GM19351 (cell line): Measurements from ENCODE around the gene EPHA1.
"Not testable (repeated sequence)": the region's sequence is repeated elsewhere in the genome, so short reads cannot be mapped to it uniquely, and the experiment has no call there.

Experiments
- ATAC-seq: cut with Tn5 transposase; IDR thresholded peaks from one replicate; pipeline ENCODE4 v1.9.1; 2021; ENCODE audit warnings: mild to moderate bottlenecking, moderate library complexity; ENCODE audit not compliant: unreplicated experiment

Gene EPHA1

DNA sequence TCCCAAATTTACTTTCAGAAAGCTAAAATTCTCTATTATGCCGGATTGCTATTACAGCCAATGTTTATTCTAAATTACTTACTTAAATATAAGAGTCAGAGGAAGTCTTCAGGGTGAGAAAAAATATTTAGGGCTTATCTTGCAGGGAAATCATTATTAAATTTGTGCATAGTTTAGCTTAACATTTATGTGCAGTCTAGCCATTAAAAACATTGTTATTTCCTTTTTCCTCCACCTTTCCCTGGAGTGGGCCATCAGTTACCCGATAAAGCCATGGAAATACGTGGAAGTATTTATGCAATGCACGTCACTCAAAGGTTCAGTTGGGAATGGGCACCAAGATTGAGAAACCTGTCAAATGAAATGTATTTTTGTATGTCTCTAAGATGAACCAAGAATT lies 25.1 kb upstream of the EPHA1 start:
- no peak for ATAC-seq

DNA sequence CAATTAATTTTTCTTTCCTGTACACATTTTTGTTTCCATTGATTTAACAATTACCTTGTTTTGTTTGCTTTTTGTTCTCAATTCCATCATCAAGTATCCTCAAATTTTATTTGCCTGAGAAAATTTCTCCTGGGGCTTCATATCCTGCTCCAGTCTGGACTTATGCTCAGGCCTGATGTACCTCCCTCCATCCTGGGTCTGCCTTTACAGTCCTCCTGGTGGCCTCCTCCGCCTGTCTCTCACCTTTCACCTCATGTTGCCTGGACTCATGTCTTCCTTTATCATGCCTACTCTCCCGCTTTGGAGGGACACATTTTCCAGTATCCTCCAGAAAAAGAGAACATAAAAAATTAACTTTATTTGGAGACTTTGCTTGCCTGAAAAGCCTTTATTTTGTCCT lies 22.5 kb upstream of the EPHA1 start:
- ATAC-seq = no peak

GRCh38 chr7:143429770-143430698 lies 21.4 kb upstream of the EPHA1 start:
- no peak for ATAC-seq

DNA sequence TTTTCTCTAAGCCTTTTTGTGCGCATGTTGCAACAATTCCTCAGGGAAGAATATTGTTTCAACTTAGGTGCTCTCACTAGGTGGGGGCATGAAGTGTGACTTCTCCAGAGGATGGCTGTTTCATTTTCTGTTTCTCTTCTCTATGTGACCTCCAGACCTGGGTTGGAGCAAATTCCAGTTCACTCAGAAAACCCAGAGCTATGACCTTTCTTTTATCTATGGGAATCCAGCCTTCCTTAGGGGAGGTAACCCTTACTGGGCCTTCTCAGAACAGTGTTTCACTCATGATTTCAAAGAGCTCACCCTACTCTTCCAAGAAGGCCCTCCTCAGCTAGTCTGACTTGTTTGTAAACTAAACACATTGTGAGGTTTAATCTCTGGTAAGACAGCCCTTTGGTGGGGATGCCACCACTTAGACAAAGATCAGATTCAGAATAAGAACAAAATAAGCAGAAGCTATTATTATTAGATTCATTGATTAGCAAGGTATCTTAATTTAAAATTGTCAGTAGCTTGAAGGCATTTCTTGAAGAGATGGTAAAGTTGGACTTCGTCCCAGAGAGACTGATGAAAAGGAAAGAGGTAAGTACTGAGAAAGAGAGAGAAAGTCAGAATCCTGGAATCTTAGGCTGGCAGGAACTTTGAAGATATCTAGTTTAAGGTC lies 18.0 kb upstream of the EPHA1 start:
- ATAC-seq = no peak

- ATAC-seq = not testable (repeated sequence)
Observed at GRCh38 chr7:143424476-143424875, 15.8 kb upstream of the EPHA1 start.

DNA sequence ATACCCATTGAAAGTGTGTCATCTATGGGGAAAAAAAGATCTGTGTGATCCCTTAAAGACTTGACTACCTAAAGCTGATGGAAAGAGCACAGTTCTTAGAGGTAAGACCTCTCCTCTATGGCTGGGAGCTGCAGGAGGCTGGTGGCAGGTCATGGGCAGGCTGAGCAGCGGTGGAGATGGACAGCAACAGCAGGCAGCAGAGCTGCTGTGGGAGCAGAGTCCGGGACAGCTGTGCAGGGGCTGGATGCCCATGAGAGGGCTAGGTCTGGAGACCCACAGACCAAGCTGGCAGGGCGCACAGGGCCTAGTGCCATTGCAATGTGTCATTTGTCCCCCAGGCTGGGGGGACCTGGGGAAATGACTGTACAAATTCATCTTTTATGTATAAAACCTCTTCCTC lies 13.4 kb upstream of the EPHA1 start:
- no peak for ATAC-seq

- not testable (repeated sequence) for ATAC-seq
Observed at GRCh38 chr7:143420624-143421023, 12.0 kb upstream of the EPHA1 start.

GRCh38 chr7:143419880-143420279 lies 11.2 kb upstream of the EPHA1 start:
- no peak for ATAC-seq

DNA sequence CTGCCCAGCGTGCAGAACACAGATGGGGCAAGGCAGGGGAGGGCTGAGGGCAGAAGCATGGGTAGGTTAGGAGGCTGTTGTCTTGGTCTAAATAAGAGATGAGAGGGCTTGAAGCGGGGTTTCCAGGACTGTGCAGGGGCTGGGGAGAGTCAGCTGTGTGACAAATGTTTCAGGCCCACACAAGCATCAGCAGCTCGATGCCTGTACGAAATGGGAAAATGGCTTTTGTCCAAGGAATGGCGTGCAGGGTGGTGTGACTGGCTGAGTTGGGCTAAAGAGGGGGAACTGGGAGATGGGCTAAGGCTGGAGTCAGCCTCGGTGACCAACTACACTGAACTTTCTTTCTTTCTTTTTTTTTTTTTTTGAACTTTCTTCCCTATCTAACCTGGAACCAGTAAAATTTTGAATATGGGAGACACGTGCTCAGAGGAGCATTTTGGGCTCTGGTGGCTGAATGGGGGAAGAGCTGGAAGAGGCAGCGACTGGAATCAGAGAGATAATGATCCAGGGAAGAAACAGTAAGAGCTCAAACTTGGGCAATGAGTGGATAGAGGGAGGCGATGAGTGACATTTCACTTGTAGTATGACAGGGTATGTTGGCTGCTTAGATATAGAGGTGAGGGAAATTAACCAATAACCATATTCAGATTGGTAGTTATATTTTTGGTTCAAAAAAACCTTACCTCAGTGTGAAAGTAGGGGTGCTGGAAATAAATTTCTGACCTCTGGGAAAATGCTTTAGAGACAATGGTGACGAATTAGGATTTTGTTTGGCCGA lies 10.2 kb upstream of the EPHA1 start:
- ATAC-seq = no peak

- ATAC-seq = no peak
Observed at GRCh38 chr7:143417734-143418383, 9.2 kb upstream of the EPHA1 start.

GRCh38 chr7:143416565-143417149 lies 8.0 kb upstream of the EPHA1 start:
- ATAC-seq = peak; percentile 76

DNA sequence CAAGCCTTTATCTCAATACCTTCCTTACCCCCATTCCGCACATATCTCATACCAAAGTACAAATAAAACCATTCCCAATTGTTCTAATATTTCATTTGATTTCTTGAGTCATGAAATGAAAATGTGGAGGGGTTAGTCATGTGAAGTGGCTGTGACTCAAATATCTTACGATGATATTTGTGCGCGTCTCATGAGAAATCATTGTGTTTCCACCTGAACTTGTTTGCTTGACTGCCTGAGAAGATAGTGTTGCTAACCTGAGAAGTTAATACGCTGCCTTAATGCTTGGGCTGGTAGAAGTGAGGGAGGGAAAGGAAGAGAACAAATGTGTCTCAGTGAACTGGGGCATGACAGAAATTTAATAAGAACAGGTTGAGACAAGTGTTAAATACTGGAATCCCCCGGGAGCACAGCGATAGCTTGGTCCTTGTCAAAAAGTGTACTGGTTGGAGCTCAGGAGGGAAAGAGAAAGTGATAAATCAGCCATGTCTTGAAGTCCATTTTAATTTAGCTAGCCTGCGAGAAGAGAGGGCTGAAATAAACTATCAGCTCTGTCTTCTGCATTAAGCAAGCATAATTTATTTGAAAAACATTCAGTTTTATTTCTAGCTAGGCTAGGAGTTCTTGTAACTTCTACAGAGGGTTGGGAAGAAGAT lies 7.2 kb upstream of the EPHA1 start:
- no peak for ATAC-seq

DNA sequence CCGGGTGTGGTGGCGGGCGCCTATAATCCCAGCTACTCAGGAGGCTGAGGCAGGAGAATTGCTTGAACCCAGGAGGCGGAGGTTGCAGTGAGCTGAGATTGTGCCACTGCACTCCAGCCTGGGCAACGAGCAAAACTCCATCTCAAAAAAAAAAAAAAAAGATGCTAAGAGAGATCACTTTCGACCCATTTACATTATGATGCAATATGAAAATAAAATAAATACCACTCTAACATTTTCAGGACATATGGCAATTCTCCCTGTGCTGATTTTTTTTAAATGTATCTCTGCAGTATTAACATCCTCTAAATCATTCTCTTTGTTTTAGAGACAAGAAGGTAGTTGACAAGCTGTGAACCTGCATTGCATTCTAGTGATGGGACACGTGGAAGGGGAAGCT lies 6.6 kb upstream of the EPHA1 start:
- not testable (repeated sequence) for ATAC-seq

- ATAC-seq = no peak
Observed at GRCh38 chr7:143413123-143413522, 4.5 kb upstream of the EPHA1 start.

GRCh38 chr7:143411976-143412708 lies 3.5 kb upstream of the EPHA1 start:
- no peak for ATAC-seq

DNA sequence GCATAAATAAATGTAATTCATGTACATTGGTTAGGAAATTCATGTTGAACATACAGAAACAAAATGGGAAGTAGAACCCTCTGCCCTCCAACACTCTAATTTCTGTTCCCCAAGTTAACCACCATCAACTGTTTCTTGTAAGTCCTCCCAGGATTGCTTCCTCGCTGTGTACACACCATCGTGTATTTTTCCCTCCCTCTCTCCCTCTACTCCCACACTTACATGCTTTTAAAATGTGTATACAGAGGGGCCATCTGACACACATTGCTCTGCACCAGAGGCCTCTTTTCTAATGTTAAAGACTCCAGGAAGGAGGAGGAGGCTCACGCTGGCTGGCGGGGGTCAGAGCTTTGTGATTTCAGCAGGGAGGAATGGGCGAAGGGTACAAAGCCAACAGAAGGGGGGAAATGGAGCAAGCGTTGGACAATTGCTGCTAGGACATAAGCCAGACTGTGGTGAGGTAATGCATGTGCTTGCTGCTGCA lies 1.9 kb upstream of the EPHA1 start:
- no peak for ATAC-seq

DNA sequence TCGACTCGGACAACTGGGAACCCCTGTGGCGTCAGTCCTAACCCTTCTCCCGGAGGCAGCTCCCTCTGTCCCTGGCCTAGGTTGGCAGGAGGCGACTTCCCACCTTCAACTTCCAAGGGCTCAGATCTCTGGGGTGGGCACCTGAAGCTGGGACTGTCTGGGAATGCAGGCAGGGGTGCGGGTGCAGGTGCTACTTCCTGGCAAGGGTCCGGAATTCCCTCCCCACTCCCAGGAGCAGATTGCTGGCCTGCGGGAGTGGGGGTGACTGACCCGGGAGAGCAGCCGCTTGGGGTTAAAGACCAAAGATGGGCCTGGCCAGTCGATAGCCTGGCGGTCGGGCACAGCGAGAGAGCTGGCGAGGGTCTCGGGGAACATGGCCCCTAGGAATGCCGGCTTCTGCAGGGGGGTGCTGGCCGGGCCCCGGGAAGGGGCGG lies 387 bp downstream of the EPHA1 start:
- no peak for ATAC-seq

DNA sequence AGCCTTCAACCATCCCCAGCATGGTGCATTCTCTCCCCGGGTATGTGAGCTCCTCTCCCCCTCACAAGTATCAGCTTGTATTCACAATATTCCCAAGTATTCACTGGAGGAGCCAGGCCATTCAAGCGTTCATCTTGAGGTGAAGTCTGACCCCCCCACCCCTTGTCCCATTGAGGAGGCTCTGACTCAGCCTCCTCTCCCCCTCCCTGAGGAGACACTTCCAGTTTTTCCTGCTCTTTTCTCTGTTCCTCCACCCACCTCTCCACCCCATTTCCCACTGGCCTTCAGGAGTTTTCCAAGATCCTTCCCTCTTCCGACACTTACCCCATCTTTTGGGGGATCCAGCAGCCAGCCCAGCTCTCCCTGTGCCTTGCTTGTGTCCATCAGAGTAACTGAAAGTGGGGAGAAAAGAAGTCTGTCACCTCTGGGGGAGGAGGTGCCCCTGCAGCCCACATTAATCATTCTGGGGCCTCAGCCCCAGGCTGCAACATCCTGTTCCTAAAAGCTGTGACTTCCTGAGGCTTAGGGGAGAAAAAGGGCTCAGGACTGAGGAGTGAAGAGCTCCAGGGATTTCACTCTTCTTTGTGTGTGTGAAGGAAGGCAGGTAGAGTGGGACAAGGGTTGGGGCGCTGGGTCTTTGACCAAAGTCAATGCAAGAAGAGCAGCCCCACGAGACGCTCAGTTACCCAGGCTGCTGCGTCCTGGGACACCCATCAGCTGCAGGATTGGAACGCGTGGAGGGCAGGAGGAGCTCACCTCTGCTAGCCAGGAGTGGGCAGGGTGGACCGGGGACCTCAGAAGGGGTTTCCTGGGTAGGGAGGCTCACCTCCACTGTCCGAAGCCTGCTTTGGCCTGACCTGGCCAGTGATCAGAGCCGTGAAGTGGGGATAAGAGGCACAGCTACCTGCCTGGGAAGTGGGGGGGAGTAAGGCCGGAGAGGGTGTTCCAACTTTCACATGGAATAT lies 1.1 kb downstream of the EPHA1 start:
- no peak for ATAC-seq
